GM12878 (cell line): Measurements from ENCODE around the gene ATL3. TPM values are rescaled to one million over a fixed set of nuclear protein-coding genes. Genes with fewer than 3 reads are reported as not detected.

ENCODE experiments used
- polyA plus RNA-seq, 11 experiments: library from polyadenylated mRNA; depleted of rRNA in 4 of 11; unstranded in 6 of 11; stranded (reverse) in 5 of 11; fragments of >200 nt; fragmentation: Nextera tagmentation in 4 of 11; fragmentation: Illumina TruSeq in 1 of 11; extraction: Ambion mirVana in 4 of 11; extraction: Trizol in 1 of 11; gene quantifications; 1 replicate in 1 of 11; 2 replicates in 10 of 11; pipeline versions ENCODE4 v1.2.1 to v1.2.3, GENCODE V29; 2011 to 2016; ENCODE audit warnings: inconsistent platforms in 2 of 11, missing spikeins in 2 of 11, low read depth in 1 of 11
- small RNA-seq: library from RNA; depleted of rRNA; stranded (forward); fragments of <200 nt; gene quantifications from one replicate; pipeline ENCODE3, GENCODE V24; 2014
- total RNA-seq, 4 experiments: library from RNA; depleted of rRNA in 3 of 4; stranded (reverse); fragments of >200 nt in 3 of 4; fragmentation: Illumina TruSeq in 1 of 4; extraction: Trizol in 1 of 4; gene quantifications; 2 replicates each; pipeline versions ENCODE4 v1.2.1 to v1.2.3, GENCODE V29; 2013 to 2021

ATL3 gene
- total and polyA plus RNA-seq, 10 of the 15 experiments (the other 5 are each of a cell fraction or from before 2014, with no cell fraction given): 12.0 to 36.0 (median 21.5) TPM

Small RNA genes within 50 kb of the gene (small RNA-seq; reads per million reads assigned to genes)
- gene AP000753.3: not detected

Other genes with a start within 250 kb of the ATL3 start
Only the 7 nearest of the 10 such genes appear.
- not detected in 2 replicates for gene LGALS12, start 165.3 kb downstream of the ATL3 start, total RNA-seq (2014; rRNA removed)
- gene LGALS12, start 165.3 kb downstream of the ATL3 start, total RNA-seq (2014; rRNA removed; fragmentation: Illumina TruSeq; extraction: Trizol): not detected in 2 replicates
- gene LGALS12, start 165.3 kb downstream of the ATL3 start, total RNA-seq (2021): not detected in 2 replicates
- not detected in 2 replicates for gene LGALS12, start 165.3 kb downstream of the ATL3 start, polyA plus RNA-seq (2011; rRNA removed)
- gene LGALS12, start 165.3 kb downstream of the ATL3 start, polyA plus RNA-seq (2014; fragmentation: Illumina TruSeq; extraction: Trizol): not detected in 2 replicates
- not detected for gene LGALS12, start 165.3 kb downstream of the ATL3 start, polyA plus RNA-seq (2014; fragmentation: Nextera tagmentation; extraction: Ambion mirVana)
- not detected in 2 replicates for gene LGALS12, start 165.3 kb downstream of the ATL3 start, polyA plus RNA-seq (2014; rRNA removed)
- not detected for gene LGALS12, start 165.3 kb downstream of the ATL3 start, polyA plus RNA-seq (2016; fragmentation: Nextera tagmentation; extraction: Ambion mirVana)
- gene PLAAT4, start 134.6 kb downstream of the ATL3 start, total RNA-seq (2014; rRNA removed): 12.3 and 13.0 TPM in 2 replicates
- gene PLAAT4, start 134.6 kb downstream of the ATL3 start, total RNA-seq (2014; rRNA removed; fragmentation: Illumina TruSeq; extraction: Trizol): 11.3 and 13.4 TPM in 2 replicates
- 9.9 and 12.6 TPM in 2 replicates for gene PLAAT4, start 134.6 kb downstream of the ATL3 start, total RNA-seq (2021)
- 8.1 and 15.5 TPM in 2 replicates for gene PLAAT4, start 134.6 kb downstream of the ATL3 start, polyA plus RNA-seq (2011; rRNA removed)
- 11.8 and 12.2 TPM in 2 replicates for gene PLAAT4, start 134.6 kb downstream of the ATL3 start, polyA plus RNA-seq (2014; fragmentation: Illumina TruSeq; extraction: Trizol)
- gene PLAAT4, start 134.6 kb downstream of the ATL3 start, polyA plus RNA-seq (2014; fragmentation: Nextera tagmentation; extraction: Ambion mirVana): 10 to 100 TPM; 23.7 to 34.3 TPM
- gene PLAAT4, start 134.6 kb downstream of the ATL3 start, polyA plus RNA-seq (2014; rRNA removed): 13.3 and 13.5 TPM in 2 replicates
- gene PLAAT4, start 134.6 kb downstream of the ATL3 start, polyA plus RNA-seq (2016; fragmentation: Nextera tagmentation; extraction: Ambion mirVana): 1 to 10 TPM; 6.0 to 7.1 TPM
- gene PLAAT2, start 108.0 kb downstream of the ATL3 start, total RNA-seq (2014; rRNA removed): 8.2 and 8.5 TPM in 2 replicates
- 8.2 and 8.6 TPM in 2 replicates for gene PLAAT2, start 108.0 kb downstream of the ATL3 start, total RNA-seq (2014; rRNA removed; fragmentation: Illumina TruSeq; extraction: Trizol)
- gene PLAAT2, start 108.0 kb downstream of the ATL3 start, total RNA-seq (2021): 4.6 and 5.2 TPM in 2 replicates
- gene PLAAT2, start 108.0 kb downstream of the ATL3 start, polyA plus RNA-seq (2011; rRNA removed): 2.5 and 4.6 TPM in 2 replicates
- gene PLAAT2, start 108.0 kb downstream of the ATL3 start, polyA plus RNA-seq (2014; fragmentation: Illumina TruSeq; extraction: Trizol): 10.8 and 13.4 TPM in 2 replicates
- 10 to 100 TPM; 15.7 to 25.9 TPM for gene PLAAT2, start 108.0 kb downstream of the ATL3 start, polyA plus RNA-seq (2014; fragmentation: Nextera tagmentation; extraction: Ambion mirVana)
- gene PLAAT2, start 108.0 kb downstream of the ATL3 start, polyA plus RNA-seq (2014; rRNA removed): 10.9 and 11.5 TPM in 2 replicates
- 1 to 10 TPM; 5.6 to 5.9 TPM for gene PLAAT2, start 108.0 kb downstream of the ATL3 start, polyA plus RNA-seq (2016; fragmentation: Nextera tagmentation; extraction: Ambion mirVana)
- gene PLAAT3, start 56.9 kb downstream of the ATL3 start, total RNA-seq (2014; rRNA removed): 11.3 and 12.5 TPM in 2 replicates
- gene PLAAT3, start 56.9 kb downstream of the ATL3 start, total RNA-seq (2014; rRNA removed; fragmentation: Illumina TruSeq; extraction: Trizol): 7.0 and 8.1 TPM in 2 replicates
- gene PLAAT3, start 56.9 kb downstream of the ATL3 start, total RNA-seq (2021): 13.3 and 15.4 TPM in 2 replicates
- gene PLAAT3, start 56.9 kb downstream of the ATL3 start, polyA plus RNA-seq (2011; rRNA removed): 3.2 and 4.8 TPM in 2 replicates
- 6.4 and 9.2 TPM in 2 replicates for gene PLAAT3, start 56.9 kb downstream of the ATL3 start, polyA plus RNA-seq (2014; fragmentation: Illumina TruSeq; extraction: Trizol)
- gene PLAAT3, start 56.9 kb downstream of the ATL3 start, polyA plus RNA-seq (2014; fragmentation: Nextera tagmentation; extraction: Ambion mirVana): 10 to 100 TPM; 31.6 to 37.0 TPM
- 18.0 and 18.9 TPM in 2 replicates for gene PLAAT3, start 56.9 kb downstream of the ATL3 start, polyA plus RNA-seq (2014; rRNA removed)
- 10 to 100 TPM; 16.4 to 19.9 TPM for gene PLAAT3, start 56.9 kb downstream of the ATL3 start, polyA plus RNA-seq (2016; fragmentation: Nextera tagmentation; extraction: Ambion mirVana)
- 27.2 and 27.7 TPM in 2 replicates for gene RTN3, start 10.1 kb upstream of the ATL3 start, total RNA-seq (2014; rRNA removed)
- 39.1 and 40.6 TPM in 2 replicates for gene RTN3, start 10.1 kb upstream of the ATL3 start, total RNA-seq (2014; rRNA removed; fragmentation: Illumina TruSeq; extraction: Trizol)
- 52.4 and 56.1 TPM in 2 replicates for gene RTN3, start 10.1 kb upstream of the ATL3 start, total RNA-seq (2021)
- gene RTN3, start 10.1 kb upstream of the ATL3 start, polyA plus RNA-seq (2011; rRNA removed): 60.3 and 79.8 TPM in 2 replicates
- gene RTN3, start 10.1 kb upstream of the ATL3 start, polyA plus RNA-seq (2014; fragmentation: Illumina TruSeq; extraction: Trizol): 64.2 and 87.1 TPM in 2 replicates
- 10 to 100 TPM; 22.9 to 27.3 TPM for gene RTN3, start 10.1 kb upstream of the ATL3 start, polyA plus RNA-seq (2014; fragmentation: Nextera tagmentation; extraction: Ambion mirVana)
- gene RTN3, start 10.1 kb upstream of the ATL3 start, polyA plus RNA-seq (2014; rRNA removed): 40.6 and 44.1 TPM in 2 replicates
- gene RTN3, start 10.1 kb upstream of the ATL3 start, polyA plus RNA-seq (2016; fragmentation: Nextera tagmentation; extraction: Ambion mirVana): 10 to 100 TPM; 49.9 to 52.8 TPM
- 5.5 and 5.6 TPM in 2 replicates for gene ZFTA, start 97.4 kb upstream of the ATL3 start, total RNA-seq (2014; rRNA removed)
- gene ZFTA, start 97.4 kb upstream of the ATL3 start, total RNA-seq (2014; rRNA removed; fragmentation: Illumina TruSeq; extraction: Trizol): 2.3 and 2.4 TPM in 2 replicates
- gene ZFTA, start 97.4 kb upstream of the ATL3 start, total RNA-seq (2021): 7.3 and 7.9 TPM in 2 replicates
- gene ZFTA, start 97.4 kb upstream of the ATL3 start, polyA plus RNA-seq (2011; rRNA removed): 2.5 and 2.6 TPM in 2 replicates
- gene ZFTA, start 97.4 kb upstream of the ATL3 start, polyA plus RNA-seq (2014; fragmentation: Illumina TruSeq; extraction: Trizol): 2.0 and 2.2 TPM in 2 replicates
- under 1 TPM; 0.39 to 0.99 TPM for gene ZFTA, start 97.4 kb upstream of the ATL3 start, polyA plus RNA-seq (2014; fragmentation: Nextera tagmentation; extraction: Ambion mirVana)
- gene ZFTA, start 97.4 kb upstream of the ATL3 start, polyA plus RNA-seq (2014; rRNA removed): 4.4 and 5.5 TPM in 2 replicates
- gene ZFTA, start 97.4 kb upstream of the ATL3 start, polyA plus RNA-seq (2016; fragmentation: Nextera tagmentation; extraction: Ambion mirVana): under 1 TPM; 0.40 to 0.43 TPM
- gene SPINDOC, start 142.1 kb upstream of the ATL3 start, total RNA-seq (2014; rRNA removed): 27.5 and 32.6 TPM in 2 replicates
- gene SPINDOC, start 142.1 kb upstream of the ATL3 start, total RNA-seq (2014; rRNA removed; fragmentation: Illumina TruSeq; extraction: Trizol): 17.9 and 22.5 TPM in 2 replicates
- gene SPINDOC, start 142.1 kb upstream of the ATL3 start, total RNA-seq (2021): 31.5 and 36.3 TPM in 2 replicates
- 11.9 and 19.0 TPM in 2 replicates for gene SPINDOC, start 142.1 kb upstream of the ATL3 start, polyA plus RNA-seq (2011; rRNA removed)
- 6.3 and 14.7 TPM in 2 replicates for gene SPINDOC, start 142.1 kb upstream of the ATL3 start, polyA plus RNA-seq (2014; fragmentation: Illumina TruSeq; extraction: Trizol)
- gene SPINDOC, start 142.1 kb upstream of the ATL3 start, polyA plus RNA-seq (2014; fragmentation: Nextera tagmentation; extraction: Ambion mirVana): 1 to 10 TPM; 1.1 to 1.2 TPM
- gene SPINDOC, start 142.1 kb upstream of the ATL3 start, polyA plus RNA-seq (2014; rRNA removed): 38.2 and 41.4 TPM in 2 replicates
- 1 to 10 TPM in 1 of 2 experiments, under 1 TPM in 1; 0.88 to 1.2 TPM for gene SPINDOC, start 142.1 kb upstream of the ATL3 start, polyA plus RNA-seq (2016; fragmentation: Nextera tagmentation; extraction: Ambion mirVana)